ENCODE results near the gene ARID2.

DNA sequence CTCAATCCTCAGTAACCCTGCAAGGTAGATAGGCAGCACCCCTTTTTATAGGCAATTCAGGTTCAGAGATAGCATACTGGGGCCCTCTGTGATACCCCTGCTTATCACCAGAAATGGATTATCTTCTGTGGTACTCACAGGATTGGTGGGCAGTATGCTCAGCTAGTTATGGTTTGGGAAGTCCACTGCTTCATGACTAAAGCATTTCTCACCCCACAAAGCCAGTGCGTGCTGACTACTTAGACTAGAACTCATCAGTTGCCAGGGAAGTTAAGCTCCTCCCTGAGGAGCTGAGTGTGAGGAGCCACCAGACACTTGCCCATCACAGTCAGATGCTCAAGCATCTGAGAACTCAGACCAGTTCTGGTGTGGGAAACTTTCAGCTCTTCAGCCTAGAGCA, 184.6 kb downstream of the ARID2 start:
- TF ChIP-seq ZBTB7A (IDR thresholded peaks at IDR 0.05; ENCODE audit: borderline replicate concordance, control insufficient read depth, low read depth, low read length), result no peak
- TF ChIP-seq TCF7 (IDR thresholded peaks at IDR 0.05; ENCODE audit: borderline replicate concordance), result no peak
- TF ChIP-seq IRF1 (CRISPR knock-in tag; IDR thresholded peaks at IDR 0.05; ENCODE audit: borderline replicate concordance), result no peak
- TF ChIP-seq NR2C2 (CRISPR knock-in tag; IDR thresholded peaks at IDR 0.05), result no peak
- no peak for TF ChIP-seq NR2C2 (tag; IDR thresholded peaks at IDR 0.05)
- no peak for TF ChIP-seq ZNF146 (CRISPR knock-in tag; IDR thresholded peaks at IDR 0.05; ENCODE audit: unreplicated experiment)
- no peak for TF ChIP-seq SIN3A (IDR thresholded peaks at IDR 0.05; ENCODE audit: borderline replicate concordance in 2 of 2, control insufficient read depth in 1 of 2, low read depth in 2 of 2, low read length in 2 of 2)
- TF ChIP-seq, protein P1, sequence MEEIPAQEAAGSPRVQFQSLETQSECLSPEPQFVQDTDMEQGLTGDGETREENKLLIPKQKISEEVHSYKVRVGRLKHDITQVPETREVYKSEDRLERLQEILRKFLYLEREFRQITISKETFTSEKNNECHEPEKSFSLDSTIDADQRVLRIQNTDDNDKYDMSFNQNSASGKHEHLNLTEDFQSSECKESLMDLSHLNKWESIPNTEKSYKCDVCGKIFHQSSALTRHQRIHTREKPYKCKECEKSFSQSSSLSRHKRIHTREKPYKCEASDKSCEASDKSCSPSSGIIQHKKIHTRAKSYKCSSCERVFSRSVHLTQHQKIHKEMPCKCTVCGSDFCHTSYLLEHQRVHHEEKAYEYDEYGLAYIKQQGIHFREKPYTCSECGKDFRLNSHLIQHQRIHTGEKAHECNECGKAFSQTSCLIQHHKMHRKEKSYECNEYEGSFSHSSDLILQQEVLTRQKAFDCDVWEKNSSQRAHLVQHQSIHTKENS (CRISPR knock-in tag; IDR thresholded peaks at IDR 0.05), result no peak
- TF ChIP-seq, protein P2, sequence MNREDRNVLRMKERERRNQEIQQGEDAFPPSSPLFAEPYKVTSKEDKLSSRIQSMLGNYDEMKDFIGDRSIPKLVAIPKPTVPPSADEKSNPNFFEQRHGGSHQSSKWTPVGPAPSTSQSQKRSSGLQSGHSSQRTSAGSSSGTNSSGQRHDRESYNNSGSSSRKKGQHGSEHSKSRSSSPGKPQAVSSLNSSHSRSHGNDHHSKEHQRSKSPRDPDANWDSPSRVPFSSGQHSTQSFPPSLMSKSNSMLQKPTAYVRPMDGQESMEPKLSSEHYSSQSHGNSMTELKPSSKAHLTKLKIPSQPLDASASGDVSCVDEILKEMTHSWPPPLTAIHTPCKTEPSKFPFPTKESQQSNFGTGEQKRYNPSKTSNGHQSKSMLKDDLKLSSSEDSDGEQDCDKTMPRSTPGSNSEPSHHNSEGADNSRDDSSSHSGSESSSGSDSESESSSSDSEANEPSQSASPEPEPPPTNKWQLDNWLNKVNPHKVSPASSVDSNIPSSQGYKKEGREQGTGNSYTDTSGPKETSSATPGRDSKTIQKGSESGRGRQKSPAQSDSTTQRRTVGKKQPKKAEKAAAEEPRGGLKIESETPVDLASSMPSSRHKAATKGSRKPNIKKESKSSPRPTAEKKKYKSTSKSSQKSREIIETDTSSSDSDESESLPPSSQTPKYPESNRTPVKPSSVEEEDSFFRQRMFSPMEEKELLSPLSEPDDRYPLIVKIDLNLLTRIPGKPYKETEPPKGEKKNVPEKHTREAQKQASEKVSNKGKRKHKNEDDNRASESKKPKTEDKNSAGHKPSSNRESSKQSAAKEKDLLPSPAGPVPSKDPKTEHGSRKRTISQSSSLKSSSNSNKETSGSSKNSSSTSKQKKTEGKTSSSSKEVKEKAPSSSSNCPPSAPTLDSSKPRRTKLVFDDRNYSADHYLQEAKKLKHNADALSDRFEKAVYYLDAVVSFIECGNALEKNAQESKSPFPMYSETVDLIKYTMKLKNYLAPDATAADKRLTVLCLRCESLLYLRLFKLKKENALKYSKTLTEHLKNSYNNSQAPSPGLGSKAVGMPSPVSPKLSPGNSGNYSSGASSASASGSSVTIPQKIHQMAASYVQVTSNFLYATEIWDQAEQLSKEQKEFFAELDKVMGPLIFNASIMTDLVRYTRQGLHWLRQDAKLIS (CRISPR knock-in tag; IDR thresholded peaks at IDR 0.05), result no peak
- TF ChIP-seq POLR2A (conservative IDR thresholded peaks at IDR 0.05), result no peak
- TF ChIP-seq ZNF668 (CRISPR knock-in tag; IDR thresholded peaks at IDR 0.05), result no peak
- no peak for TF ChIP-seq KLF13 (tag; IDR thresholded peaks at IDR 0.05; ENCODE audit: borderline replicate concordance, low read depth)
- TF ChIP-seq, protein P3, sequence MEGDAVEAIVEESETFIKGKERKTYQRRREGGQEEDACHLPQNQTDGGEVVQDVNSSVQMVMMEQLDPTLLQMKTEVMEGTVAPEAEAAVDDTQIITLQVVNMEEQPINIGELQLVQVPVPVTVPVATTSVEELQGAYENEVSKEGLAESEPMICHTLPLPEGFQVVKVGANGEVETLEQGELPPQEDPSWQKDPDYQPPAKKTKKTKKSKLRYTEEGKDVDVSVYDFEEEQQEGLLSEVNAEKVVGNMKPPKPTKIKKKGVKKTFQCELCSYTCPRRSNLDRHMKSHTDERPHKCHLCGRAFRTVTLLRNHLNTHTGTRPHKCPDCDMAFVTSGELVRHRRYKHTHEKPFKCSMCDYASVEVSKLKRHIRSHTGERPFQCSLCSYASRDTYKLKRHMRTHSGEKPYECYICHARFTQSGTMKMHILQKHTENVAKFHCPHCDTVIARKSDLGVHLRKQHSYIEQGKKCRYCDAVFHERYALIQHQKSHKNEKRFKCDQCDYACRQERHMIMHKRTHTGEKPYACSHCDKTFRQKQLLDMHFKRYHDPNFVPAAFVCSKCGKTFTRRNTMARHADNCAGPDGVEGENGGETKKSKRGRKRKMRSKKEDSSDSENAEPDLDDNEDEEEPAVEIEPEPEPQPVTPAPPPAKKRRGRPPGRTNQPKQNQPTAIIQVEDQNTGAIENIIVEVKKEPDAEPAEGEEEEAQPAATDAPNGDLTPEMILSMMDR (IDR thresholded peaks at IDR 0.05 in 2 of 3, conservative IDR thresholded peaks at IDR 0.05 in 1 of 3; ENCODE audit: insufficient read depth in 2 of 3, low read depth in 1 of 3, low read length in 3 of 3), result no peak
